ENCODE results near the gene ADAMTS19.

- TF ChIP-seq CTCF (IDR thresholded peaks at IDR 0.05; ENCODE audit: control extremely low read depth in 1 of 3, insufficient read depth in 1 of 3, low read depth in 1 of 3, low read length in 3 of 3) (no peak), RFX5 (IDR thresholded peaks at IDR 0.05; ENCODE audit: borderline replicate concordance, low read depth, low read length) (no peak)
Observed at GRCh38 chr5:129631961-129632360, 171.9 kb downstream of the ADAMTS19 start.
